ENCODE data around the gene ITPKB. TPM values are rescaled to one million over a fixed set of nuclear protein-coding genes. Genes with fewer than 3 reads are reported as not detected.
"Not testable (repeated sequence)": the region's sequence is repeated elsewhere in the genome, so short reads cannot be mapped to it uniquely, and the experiment has no call there.

ITPKB gene
- total RNA-seq, 2 donors from 2014 or later = 13.0 to 21.1 TPM

- Histone ChIP-seq H3K36me3 (replicated peaks in 1 of 2; ENCODE audit: insufficient read depth in 1 of 2, low read depth in 2 of 2) (no peaks in the 10 kb centered on the region), H3K4me3 (no peak overlapping the region), H3K27me3 (no peaks in the 10 kb centered on the region), H3K27ac (no peak overlapping the region), H3K9me3 (no peaks in the 10 kb centered on the region), H3K4me1 (peaks cover 4% of the 10 kb centered on the region)
- WGBS, 2 donors = 81 to 88% methylated on average over 4 of the region's 4 CpGs
- no peak for TF ChIP-seq POLR2A (IDR thresholded peaks at IDR 0.05)
- TF ChIP-seq CTCF (IDR thresholded peaks at IDR 0.05) = no peak
- intact Hi-C loops (cut with DNase I) = loop anchor here (10.0 kb wide), 1 partner anchor 175 kb away; no protein-coding TSS in a partner anchor
- ATAC-seq = no peak
- DNase-seq = no peak
Observed at GRCh38 chr1:226600254-226600653, 138.8 kb downstream of the ITPKB start.

GRCh38 chr1:226599636-226600238 is 139.3 kb downstream of the ITPKB start:
- H3K36me3 ChIP-seq (replicated peaks in 1 of 2; ENCODE audit: insufficient read depth in 1 of 2, low read depth in 2 of 2) = no peaks in the 10 kb centered on the region
- H3K27me3 ChIP-seq = no peaks in the 10 kb centered on the region
- H3K9me3 ChIP-seq = no peaks in the 10 kb centered on the region
- no peak for TF ChIP-seq CTCF (IDR thresholded peaks at IDR 0.05)
- no peak for TF ChIP-seq POLR2A (IDR thresholded peaks at IDR 0.05)
- ATAC-seq (no peak), DNase-seq (no peak)
- no peak overlapping the region for H3K4me3 ChIP-seq
- H3K4me1 ChIP-seq = peaks cover 4% of the 10 kb centered on the region
- no peak overlapping the region for H3K27ac ChIP-seq
- intact Hi-C loops (cut with DNase I) = loop anchor here (10.0 kb wide), 1 partner anchor 175 kb away; no protein-coding TSS in a partner anchor

- H3K4me1 ChIP-seq; H3K9me3 ChIP-seq; DNase-seq; H3K27me3 ChIP-seq; H3K4me3 ChIP-seq; ATAC-seq; intact Hi-C loops (cut with DNase I); H3K27ac ChIP-seq; H3K36me3 ChIP-seq (replicated peaks in 1 of 2; ENCODE audit: insufficient read depth in 1 of 2, low read depth in 2 of 2): not testable (repeated sequence)
- WGBS, 2 donors = 85 to 89% methylated on average over 3 of the region's 3 CpGs
Observed at GRCh38 chr1:226598955-226599354, 140.1 kb downstream of the ITPKB start.

GRCh38 chr1:226598455-226598849 is 140.6 kb downstream of the ITPKB start:
- 85 to 89% methylated on average over 1 to 2 of the region's 2 CpGs for WGBS, 2 donors
- Histone ChIP-seq H3K27me3 (no peaks in the 10 kb centered on the region), H3K9me3 (no peaks in the 10 kb centered on the region), H3K36me3 (replicated peaks in 1 of 2; ENCODE audit: insufficient read depth in 1 of 2, low read depth in 2 of 2) (no peaks in the 10 kb centered on the region), H3K4me1 (peaks cover 2% of the 10 kb centered on the region), H3K27ac (no peak overlapping the region), H3K4me3 (no peak overlapping the region)
- intact Hi-C loops (cut with DNase I) = no loop called here
- no peak for ATAC-seq
- TF ChIP-seq POLR2A (IDR thresholded peaks at IDR 0.05) (no peak), CTCF (IDR thresholded peaks at IDR 0.05) (no peak)
- DNase-seq = no peak

- H3K4me3 ChIP-seq = no peak overlapping the region
- no peaks in the 10 kb centered on the region for H3K4me1 ChIP-seq
- TF ChIP-seq CTCF (IDR thresholded peaks at IDR 0.05) (no peak), POLR2A (IDR thresholded peaks at IDR 0.05) (no peak)
- H3K36me3 ChIP-seq (replicated peaks in 1 of 2; ENCODE audit: insufficient read depth in 1 of 2, low read depth in 2 of 2) = no peaks in the 10 kb centered on the region
- no peak for ATAC-seq
- no peak for DNase-seq
- WGBS, 2 donors = 79 to 84% methylated on average over 5 of the region's 5 CpGs
- no peaks in the 10 kb centered on the region for H3K27me3 ChIP-seq
- H3K27ac ChIP-seq = no peak overlapping the region
- H3K9me3 ChIP-seq = no peaks in the 10 kb centered on the region
- intact Hi-C loops (cut with DNase I) = no loop called here
Observed at GRCh38 chr1:226597616-226598454, 141.2 kb downstream of the ITPKB start.
